Activated CD4-positive, alpha-beta T cell treated with anti-CD3 and anti-CD28 coated beads for 48 hours (primary cell): Measurements from ENCODE around the gene TP53INP2.
"Not testable (repeated sequence)": the region's sequence is repeated elsewhere in the genome, so short reads cannot be mapped to it uniquely, and the experiment has no call there.

Experiments used
- DNase-seq: peaks from one replicate; pipeline ENCODE4 v3.0.0-alpha.2; 2020

Gene TP53INP2

GRCh38 chr20:34706302-34706875 is 2.2 kb downstream of the TP53INP2 start:
- no peak for DNase-seq

GRCh38 chr20:34706912-34707784 is 3.0 kb downstream of the TP53INP2 start:
- no peak for DNase-seq

GRCh38 chr20:34708621-34709043 is 4.5 kb downstream of the TP53INP2 start:
- peak; percentile 70 for DNase-seq

- peak; percentile 85 for DNase-seq
Measured at GRCh38 chr20:34709044-34709830, 5.1 kb downstream of the TP53INP2 start.

- no peak for DNase-seq
Measured at GRCh38 chr20:34709831-34710567, 5.9 kb downstream of the TP53INP2 start.

- DNase-seq: no peak
Measured at GRCh38 chr20:34710568-34710839, 6.4 kb downstream of the TP53INP2 start.

- DNase-seq: no peak
Measured at GRCh38 chr20:34710861-34711574, 6.9 kb downstream of the TP53INP2 start.

- no peak for DNase-seq
Measured at GRCh38 chr20:34711813-34712430, 7.8 kb downstream of the TP53INP2 start.

GRCh38 chr20:34712525-34713192 is 8.5 kb downstream of the TP53INP2 start:
- no peak for DNase-seq

- DNase-seq: peak; percentile 38
Measured at GRCh38 chr20:34713194-34713943, 9.2 kb downstream of the TP53INP2 start.

- not testable (repeated sequence) for DNase-seq
Measured at GRCh38 chr20:34713944-34714515, 9.9 kb downstream of the TP53INP2 start.

GRCh38 chr20:34715384-34715783 is 11.2 kb downstream of the TP53INP2 start:
- DNase-seq: no peak

- no peak for DNase-seq
Measured at GRCh38 chr20:34716921-34717229, 12.7 kb downstream of the TP53INP2 start.

- no peak for DNase-seq
Measured at GRCh38 chr20:34717230-34718095, 13.3 kb downstream of the TP53INP2 start.

- DNase-seq: not testable (repeated sequence)
Measured at GRCh38 chr20:34719242-34720017, 15.3 kb downstream of the TP53INP2 start.

- no peak for DNase-seq
Measured at GRCh38 chr20:34720266-34720665, 16.1 kb downstream of the TP53INP2 start.

GRCh38 chr20:34722560-34722959 is 18.4 kb downstream of the TP53INP2 start:
- not testable (repeated sequence) for DNase-seq

GRCh38 chr20:34724172-34724571 is 20.0 kb downstream of the TP53INP2 start:
- DNase-seq: no peak

- DNase-seq: no peak
Measured at GRCh38 chr20:34729416-34729815, 25.3 kb downstream of the TP53INP2 start.
